ENCODE results near the gene MYH15.

The MYH15 gene

GRCh38 chr3:108471426-108471825 is 39.0 kb downstream of the MYH15 start:
- DNase-seq (ENCODE audit: low spot score), result no peak

DNA sequence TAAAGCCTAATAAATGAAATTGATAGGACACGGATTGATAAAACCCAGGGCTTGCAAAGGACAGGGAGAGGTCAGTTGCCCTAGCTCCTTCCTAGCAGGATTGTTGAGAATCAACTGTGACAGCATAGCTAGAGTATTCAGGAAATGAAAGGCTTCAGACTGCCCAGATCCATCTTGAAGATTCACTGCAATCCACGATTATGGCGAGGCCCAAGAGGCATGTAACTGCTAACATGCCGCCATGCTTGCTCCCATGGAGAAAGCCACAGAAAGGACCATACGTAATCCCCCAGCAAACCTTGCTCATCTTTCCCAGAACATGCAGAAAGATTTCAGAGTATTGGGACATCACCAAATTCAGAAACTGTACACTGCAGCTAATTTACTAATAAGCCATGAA is 41.3 kb downstream of the MYH15 start:
- no peak for DNase-seq (ENCODE audit: low spot score)

GRCh38 chr3:108468577-108468976 is 41.8 kb downstream of the MYH15 start:
- no peak for DNase-seq (ENCODE audit: low spot score)

- DNase-seq (ENCODE audit: low spot score), result no peak
These were observed 47.5 kb downstream of the MYH15 start for GRCh38 chr3:108462899-108463298.

GRCh38 chr3:108461661-108462111 is 48.7 kb downstream of the MYH15 start:
- DNase-seq (ENCODE audit: low spot score), result no peak

DNA sequence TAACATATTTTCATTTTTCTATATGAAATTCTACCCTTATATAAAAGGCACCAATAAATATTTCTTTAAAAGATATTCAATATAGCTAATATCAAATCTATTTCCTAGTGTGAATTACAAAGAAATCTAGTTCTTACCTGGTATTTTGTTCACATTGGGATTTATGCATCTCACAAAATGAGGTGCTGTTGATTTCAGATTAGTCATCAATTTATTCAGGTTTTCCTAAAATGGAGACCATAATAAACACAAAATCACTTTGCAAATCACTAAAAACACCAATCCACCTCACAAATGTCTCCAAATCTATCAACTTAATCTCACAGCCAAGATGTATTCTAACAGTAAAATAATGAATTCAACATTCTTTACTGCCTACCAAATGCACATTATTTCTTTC is 51.2 kb downstream of the MYH15 start:
- DNase-seq (ENCODE audit: low spot score), result no peak

DNA sequence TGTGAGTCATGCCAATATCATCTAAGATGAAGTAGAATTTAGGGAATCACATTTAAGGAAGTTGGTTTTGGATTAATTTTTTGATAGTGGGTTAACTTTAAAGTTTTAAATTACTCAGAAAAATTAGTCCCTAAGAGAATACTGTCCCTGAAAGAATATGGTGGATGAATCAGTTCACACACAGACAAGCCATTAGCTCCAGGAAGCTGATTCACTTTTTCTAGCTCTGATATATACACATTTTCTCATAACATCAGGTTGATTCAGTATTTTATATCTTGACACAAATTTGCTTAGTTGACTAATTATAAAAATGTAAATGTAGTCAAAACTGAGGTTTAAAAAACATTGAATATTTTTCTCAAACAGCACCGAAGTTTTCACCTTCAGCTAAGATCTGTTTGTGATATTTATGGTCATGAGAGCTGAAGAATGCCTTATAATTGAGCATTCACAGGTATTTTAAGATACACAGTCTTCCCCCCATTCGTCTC is 55.1 kb downstream of the MYH15 start:
- no peak for DNase-seq (ENCODE audit: low spot score)

- DNase-seq (ENCODE audit: low spot score), result no peak
These were observed 56.8 kb downstream of the MYH15 start for GRCh38 chr3:108453565-108453964.

DNA sequence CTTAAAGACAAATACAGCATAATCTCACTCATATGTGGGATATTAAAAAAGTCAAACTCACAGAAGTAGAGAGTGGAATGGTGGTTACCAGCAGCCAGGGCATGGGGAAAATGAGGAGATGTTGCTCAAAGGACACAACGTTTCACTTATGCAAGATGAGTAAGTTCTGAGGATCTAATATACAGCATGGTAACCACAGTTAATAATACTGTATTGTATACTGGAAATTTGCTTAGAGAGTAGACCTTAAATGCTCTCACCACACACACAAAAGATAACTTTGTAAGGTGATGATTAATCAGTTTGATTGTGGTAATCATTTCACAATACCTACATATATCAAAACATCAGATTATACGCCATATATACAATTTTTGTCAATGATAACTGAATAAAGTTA is 60.0 kb downstream of the MYH15 start:
- no peak for DNase-seq (ENCODE audit: low spot score)

DNA sequence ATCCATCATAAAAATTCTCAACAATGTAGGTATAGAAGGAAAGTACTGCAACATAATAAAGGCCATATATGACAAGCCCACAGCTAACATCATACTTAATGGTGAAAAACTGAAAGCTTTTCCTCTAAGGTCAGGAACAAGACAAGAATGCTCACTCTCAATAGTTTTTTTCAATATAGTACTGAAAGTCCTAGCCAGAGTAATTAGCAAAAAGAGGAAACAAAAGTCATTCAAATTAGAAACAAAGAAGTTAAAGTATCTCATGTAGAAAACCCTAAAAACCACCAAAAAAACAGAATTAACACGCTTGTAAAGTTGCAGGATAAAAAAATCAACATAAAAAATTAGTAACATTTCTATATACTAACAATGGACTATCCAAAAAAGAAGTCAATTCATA is 61.8 kb downstream of the MYH15 start:
- no peak for DNase-seq (ENCODE audit: low spot score)

DNA sequence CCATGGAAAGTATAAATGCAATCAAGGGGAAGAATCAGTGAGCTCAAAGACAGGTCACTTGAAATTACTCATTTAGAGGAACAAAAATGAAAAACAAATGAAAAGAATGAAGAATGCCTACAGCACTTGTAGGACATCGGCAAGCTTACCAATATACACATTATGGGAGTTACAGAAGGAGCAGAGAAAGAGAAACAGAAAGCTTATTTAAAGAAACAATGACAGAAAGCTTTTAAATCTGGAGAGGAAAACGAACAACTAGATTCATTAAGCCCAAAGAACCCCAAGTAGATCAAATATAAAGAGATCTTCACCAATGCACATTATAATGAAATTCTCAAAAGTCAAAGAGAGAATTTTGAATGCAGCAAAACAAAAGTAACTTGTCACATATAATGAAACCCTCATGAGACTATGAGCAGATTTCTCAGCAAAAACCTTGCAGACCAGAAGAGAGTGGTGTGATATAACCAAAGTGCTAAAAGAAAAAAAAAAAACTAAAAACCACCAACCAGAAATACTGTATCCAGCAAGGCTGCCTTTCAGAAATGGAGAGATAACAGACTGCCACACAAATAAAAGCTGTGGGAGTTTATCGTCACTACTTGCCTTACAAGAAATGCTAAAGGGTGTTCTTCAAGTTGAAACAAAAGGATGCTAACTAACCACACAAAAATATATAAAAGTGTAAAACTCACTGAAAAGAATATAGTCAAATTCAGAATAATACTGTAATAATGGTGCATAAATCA is 63.1 kb downstream of the MYH15 start:
- no peak for DNase-seq (ENCODE audit: low spot score)

- no peak for DNase-seq (ENCODE audit: low spot score)
These were observed 68.1 kb downstream of the MYH15 start for GRCh38 chr3:108442281-108442680.

DNA sequence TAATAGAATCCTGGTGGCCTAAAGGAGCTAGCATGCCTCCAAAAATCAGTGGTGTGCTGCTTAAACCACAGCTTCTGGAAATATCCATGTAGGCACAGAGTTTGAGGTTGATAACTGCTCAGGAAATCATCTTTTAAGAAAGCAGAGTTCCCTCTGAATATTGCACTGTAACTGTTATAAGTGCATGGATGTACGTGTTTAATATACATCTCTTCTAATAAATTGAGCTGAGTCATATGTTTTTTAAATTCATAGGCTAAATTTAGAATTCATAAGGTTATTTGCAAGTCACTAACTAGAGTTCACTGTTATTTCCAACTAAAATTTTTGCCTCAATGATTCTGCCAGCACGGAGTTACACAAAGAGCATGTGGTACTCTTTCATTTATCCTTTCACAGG is 68.9 kb downstream of the MYH15 start:
- DNase-seq (ENCODE audit: low spot score), result no peak

DNA sequence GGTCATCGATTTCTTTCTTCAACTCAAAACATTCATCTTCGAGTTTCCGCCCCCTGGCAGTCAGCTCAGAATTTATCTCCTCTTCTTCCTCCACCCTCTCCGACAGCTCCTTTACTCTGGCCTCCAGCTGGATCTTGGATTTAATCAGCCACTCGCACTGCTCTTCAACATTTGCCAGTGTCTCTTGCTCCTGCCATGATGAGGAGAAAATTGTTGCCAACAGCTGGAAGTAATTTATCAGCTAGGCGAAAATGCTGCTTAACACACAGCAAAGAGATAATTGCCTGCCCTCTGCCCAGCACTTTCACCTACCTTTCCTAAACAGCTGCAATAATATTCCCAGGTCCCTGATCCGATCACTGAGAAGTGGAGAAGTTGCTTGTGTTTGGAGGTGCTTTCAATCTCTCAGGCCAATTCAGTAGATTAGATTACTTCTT is 69.3 kb downstream of the MYH15 start:
- no peak for DNase-seq (ENCODE audit: low spot score)

DNA sequence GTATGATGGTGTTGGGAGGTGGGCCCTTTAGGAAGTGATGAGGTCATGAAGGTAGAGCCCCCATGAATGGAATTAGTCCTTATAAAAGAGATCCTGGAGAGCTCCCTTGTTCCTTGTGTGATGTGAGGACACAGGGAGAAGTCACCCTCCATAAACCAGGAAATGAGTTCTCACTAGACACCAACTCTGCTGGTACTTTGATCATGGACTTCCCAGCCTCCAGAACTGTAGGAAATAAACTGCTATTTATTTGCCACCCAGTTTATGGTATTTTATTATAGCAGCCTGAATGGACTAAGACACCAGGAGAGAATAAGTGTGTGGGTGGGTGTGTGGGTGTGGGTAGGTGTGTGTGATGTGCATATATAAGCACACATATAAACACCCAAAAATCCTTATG is 71.9 kb downstream of the MYH15 start:
- no peak for DNase-seq (ENCODE audit: low spot score)

GRCh38 chr3:108437439-108437838 is 73.0 kb downstream of the MYH15 start:
- no peak for DNase-seq (ENCODE audit: low spot score)

- DNase-seq (ENCODE audit: low spot score), result no peak
These were observed 76.5 kb downstream of the MYH15 start for GRCh38 chr3:108433928-108434327.

DNA sequence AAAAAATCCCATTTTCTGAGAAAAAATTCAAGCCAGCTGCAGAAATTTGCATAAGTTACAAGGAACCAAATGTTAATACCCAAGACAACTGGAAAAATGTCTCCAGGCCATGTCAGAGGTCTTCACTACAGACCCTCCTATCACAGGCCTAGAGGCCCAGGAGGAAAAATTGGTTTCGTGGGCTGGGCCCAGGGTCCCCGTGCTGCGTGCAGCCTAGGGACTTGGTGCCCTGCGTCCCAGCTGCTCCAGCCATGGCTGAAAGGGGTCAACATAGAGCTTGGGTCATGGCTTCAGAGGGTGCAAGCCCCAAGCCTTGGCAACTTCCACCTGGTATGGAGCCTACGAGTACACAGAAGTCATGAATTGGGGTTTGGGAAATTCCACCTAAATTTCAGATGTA is 78.0 kb downstream of the MYH15 start:
- no peak for DNase-seq (ENCODE audit: low spot score)

DNA sequence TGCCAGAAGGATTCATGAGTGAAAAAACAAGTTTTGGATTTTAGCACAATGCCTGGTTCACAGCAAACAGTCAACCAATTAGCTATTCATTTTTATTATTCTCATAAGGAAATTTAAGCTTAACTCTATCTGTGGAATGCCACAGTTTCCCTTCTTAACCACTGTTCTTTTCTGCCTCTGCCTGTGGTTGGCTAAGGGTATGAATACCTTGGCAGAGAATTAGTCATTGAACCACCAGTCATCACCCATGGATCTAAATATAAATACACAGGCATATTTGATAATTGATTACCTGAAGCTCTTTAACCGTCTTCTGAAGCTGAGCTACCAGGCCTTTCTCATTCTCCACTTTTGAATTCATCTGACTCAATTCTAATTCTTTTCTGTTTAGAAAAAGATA is 79.9 kb downstream of the MYH15 start:
- no peak for DNase-seq (ENCODE audit: low spot score)

- DNase-seq (ENCODE audit: low spot score), result no peak
These were observed 81.8 kb downstream of the MYH15 start for GRCh38 chr3:108428586-108428985.

DNA sequence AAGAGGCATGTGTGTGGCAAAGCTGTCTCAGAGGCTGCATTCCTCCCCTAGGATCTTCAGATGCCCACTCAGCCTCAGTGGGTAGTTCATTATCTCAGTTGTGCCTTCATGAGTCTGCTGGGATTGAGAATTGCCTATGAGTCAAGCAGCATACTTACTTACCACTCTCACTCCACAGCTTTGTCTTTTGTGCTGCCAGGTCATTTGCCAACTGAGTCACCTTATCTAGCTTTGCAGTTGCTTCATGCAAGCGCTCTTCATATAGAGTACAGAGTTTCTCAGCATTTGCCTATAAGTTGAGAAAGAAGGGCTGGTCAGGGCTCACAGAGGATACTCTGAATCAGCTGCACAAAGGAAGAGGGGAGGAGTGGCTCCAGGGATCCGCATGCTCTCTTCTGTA is 89.5 kb downstream of the MYH15 start:
- peak; percentile 10 for DNase-seq (ENCODE audit: low spot score)

DNA sequence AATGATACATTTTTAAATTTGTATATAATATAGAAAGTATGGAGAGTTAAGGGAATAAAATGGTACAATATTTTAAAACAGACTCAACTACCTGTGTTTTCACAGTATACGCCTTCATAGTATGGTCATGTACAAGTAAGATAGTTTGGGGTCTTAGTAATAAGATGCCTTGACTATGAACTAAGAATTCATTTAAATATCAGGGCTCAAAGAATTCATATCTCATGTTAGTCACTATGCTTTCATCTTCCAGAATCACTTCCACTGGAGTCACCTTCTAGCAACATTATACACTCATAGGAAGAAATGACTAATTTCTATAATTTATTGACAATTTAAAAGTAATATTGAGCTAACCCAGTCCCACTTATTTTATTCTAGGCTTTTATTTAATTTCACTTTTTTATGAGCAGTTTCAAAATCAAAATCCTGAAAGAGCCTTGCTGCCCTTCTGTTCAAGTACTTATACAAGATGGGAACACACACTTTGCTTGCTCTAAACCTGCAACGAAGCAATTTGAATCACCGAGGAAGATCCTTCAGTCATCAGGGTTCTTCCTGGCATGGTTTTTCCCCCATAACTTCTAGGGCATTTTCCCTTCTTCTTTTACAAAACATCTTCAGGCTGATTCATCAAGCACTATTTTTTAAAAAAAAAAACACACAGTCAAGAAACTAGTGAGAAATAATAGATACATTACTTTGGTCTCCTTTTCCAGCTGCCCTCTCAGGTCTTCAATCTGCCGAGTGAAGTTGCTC is 94.1 kb downstream of the MYH15 start:
- DNase-seq (ENCODE audit: low spot score), result no peak

DNA sequence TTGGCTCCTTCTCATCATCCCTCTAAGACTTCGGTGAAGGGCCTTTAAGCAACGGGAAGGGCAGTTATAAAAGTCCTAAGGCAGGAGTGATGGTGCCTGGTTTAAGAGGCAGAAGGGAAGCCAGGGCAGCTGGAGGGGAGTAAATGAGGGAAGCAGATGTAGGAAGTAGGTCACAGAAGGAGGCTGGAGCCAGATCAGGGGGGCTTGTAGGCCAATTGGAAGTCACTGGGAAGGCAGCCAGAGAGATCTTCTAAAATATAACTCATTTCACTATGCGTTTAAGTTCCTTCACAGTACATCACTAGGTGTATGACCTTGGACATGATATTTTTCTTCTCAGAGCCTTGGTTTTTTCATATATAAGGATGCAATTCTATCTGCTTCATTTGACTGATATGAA is 94.7 kb downstream of the MYH15 start:
- DNase-seq (ENCODE audit: low spot score), result no peak

All from AG08396 (cell line).